CD4-positive, alpha-beta T cell treated with Interleukin-17A for 1 hour (primary cell): ENCODE results near the gene ELFN2.
A peak's percentile ranks its signal among the peaks of the same experiment; 100 is the strongest.

ENCODE experiments used
- DNase-seq: peaks from one replicate; pipeline ENCODE4 v3.0.0-alpha.2; 2020

ELFN2 gene

GRCh38 chr22:37453696-37454095 lies 26.4 kb upstream of the ELFN2 start:
- no peak for DNase-seq

- DNase-seq, result no peak
Measured at GRCh38 chr22:37451218-37451617, 23.9 kb upstream of the ELFN2 start.

GRCh38 chr22:37449331-37450001 lies 22.2 kb upstream of the ELFN2 start:
- no peak for DNase-seq

- no peak for DNase-seq
Measured at GRCh38 chr22:37448516-37449127, 21.3 kb upstream of the ELFN2 start.

GRCh38 chr22:37445501-37445900 lies 18.2 kb upstream of the ELFN2 start:
- DNase-seq, result no peak

- no peak for DNase-seq
Measured at GRCh38 chr22:37443977-37444376, 16.7 kb upstream of the ELFN2 start.

GRCh38 chr22:37443086-37443485 lies 15.8 kb upstream of the ELFN2 start:
- no peak for DNase-seq

- DNase-seq, result no peak
Measured at GRCh38 chr22:37442537-37442936, 15.3 kb upstream of the ELFN2 start.

GRCh38 chr22:37442135-37442534 lies 14.9 kb upstream of the ELFN2 start:
- DNase-seq, result no peak

- DNase-seq, result no peak
Measured at GRCh38 chr22:37440875-37441274, 13.6 kb upstream of the ELFN2 start.

- DNase-seq, result no peak
Measured at GRCh38 chr22:37439347-37439746, 12.1 kb upstream of the ELFN2 start.

GRCh38 chr22:37435970-37436603 lies 8.8 kb upstream of the ELFN2 start:
- DNase-seq, result no peak

GRCh38 chr22:37433786-37434185 lies 6.5 kb upstream of the ELFN2 start:
- no peak for DNase-seq

- DNase-seq, result no peak
Measured at GRCh38 chr22:37432708-37433054, 5.4 kb upstream of the ELFN2 start.

- DNase-seq, result no peak
Measured at GRCh38 chr22:37431801-37432707, 4.8 kb upstream of the ELFN2 start.

GRCh38 chr22:37431366-37431765 lies 4.1 kb upstream of the ELFN2 start:
- no peak for DNase-seq

GRCh38 chr22:37430941-37431340 lies 3.7 kb upstream of the ELFN2 start:
- no peak for DNase-seq

- DNase-seq, result peak; percentile 64
Measured at GRCh38 chr22:37428649-37429586, 1.6 kb upstream of the ELFN2 start.

GRCh38 chr22:37427711-37428635 lies 694 bp upstream of the ELFN2 start:
- no peak for DNase-seq

- no peak for DNase-seq
Measured at GRCh38 chr22:37426706-37427134, 559 bp downstream of the ELFN2 start.
